ENCODE measurements around the gene SNORC.

Gene SNORC

GRCh38 chr2:232882505-232883115 is 12.5 kb downstream of the SNORC start:
- TF ChIP-seq, protein P1, sequence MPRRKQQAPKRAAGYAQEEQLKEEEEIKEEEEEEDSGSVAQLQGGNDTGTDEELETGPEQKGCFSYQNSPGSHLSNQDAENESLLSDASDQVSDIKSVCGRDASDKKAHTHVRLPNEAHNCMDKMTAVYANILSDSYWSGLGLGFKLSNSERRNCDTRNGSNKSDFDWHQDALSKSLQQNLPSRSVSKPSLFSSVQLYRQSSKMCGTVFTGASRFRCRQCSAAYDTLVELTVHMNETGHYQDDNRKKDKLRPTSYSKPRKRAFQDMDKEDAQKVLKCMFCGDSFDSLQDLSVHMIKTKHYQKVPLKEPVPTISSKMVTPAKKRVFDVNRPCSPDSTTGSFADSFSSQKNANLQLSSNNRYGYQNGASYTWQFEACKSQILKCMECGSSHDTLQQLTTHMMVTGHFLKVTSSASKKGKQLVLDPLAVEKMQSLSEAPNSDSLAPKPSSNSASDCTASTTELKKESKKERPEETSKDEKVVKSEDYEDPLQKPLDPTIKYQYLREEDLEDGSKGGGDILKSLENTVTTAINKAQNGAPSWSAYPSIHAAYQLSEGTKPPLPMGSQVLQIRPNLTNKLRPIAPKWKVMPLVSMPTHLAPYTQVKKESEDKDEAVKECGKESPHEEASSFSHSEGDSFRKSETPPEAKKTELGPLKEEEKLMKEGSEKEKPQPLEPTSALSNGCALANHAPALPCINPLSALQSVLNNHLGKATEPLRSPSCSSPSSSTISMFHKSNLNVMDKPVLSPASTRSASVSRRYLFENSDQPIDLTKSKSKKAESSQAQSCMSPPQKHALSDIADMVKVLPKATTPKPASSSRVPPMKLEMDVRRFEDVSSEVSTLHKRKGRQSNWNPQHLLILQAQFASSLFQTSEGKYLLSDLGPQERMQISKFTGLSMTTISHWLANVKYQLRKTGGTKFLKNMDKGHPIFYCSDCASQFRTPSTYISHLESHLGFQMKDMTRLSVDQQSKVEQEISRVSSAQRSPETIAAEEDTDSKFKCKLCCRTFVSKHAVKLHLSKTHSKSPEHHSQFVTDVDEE (CRISPR knock-in tag; IDR thresholded peaks at IDR 0.05): no peak
- TF ChIP-seq ARNTL (CRISPR knock-in tag; IDR thresholded peaks at IDR 0.05; ENCODE audit: borderline replicate concordance, low read depth): no peak
- no peak for TF ChIP-seq ZFP30 (CRISPR knock-in tag; IDR thresholded peaks at IDR 0.05)
- no peak for TF ChIP-seq ZNF565 (CRISPR knock-in tag; conservative IDR thresholded peaks at IDR 0.05; ENCODE audit: low read depth)
- TF ChIP-seq ESRRG (CRISPR knock-in tag; IDR thresholded peaks at IDR 0.05): no peak
- no peak for TF ChIP-seq CSDC2 (CRISPR knock-in tag; IDR thresholded peaks at IDR 0.05)
- TF ChIP-seq PATZ1 (CRISPR knock-in tag; IDR thresholded peaks at IDR 0.05; ENCODE audit: borderline replicate concordance): no peak
- TF ChIP-seq BACH2 (CRISPR knock-in tag; IDR thresholded peaks at IDR 0.05; ENCODE audit: borderline replicate concordance): no peak
- TF ChIP-seq ZC3H10 (CRISPR knock-in tag; IDR thresholded peaks at IDR 0.05): no peak
- TF ChIP-seq PPARA (CRISPR knock-in tag; IDR thresholded peaks at IDR 0.05; ENCODE audit: borderline replicate concordance): no peak
- TF ChIP-seq CSRNP3 (CRISPR knock-in tag; IDR thresholded peaks at IDR 0.05): no peak
- no peak for TF ChIP-seq CREB5 (CRISPR knock-in tag; IDR thresholded peaks at IDR 0.05; ENCODE audit: low read depth)
- no peak for TF ChIP-seq TCF4 (CRISPR knock-in tag; IDR thresholded peaks at IDR 0.05; ENCODE audit: borderline replicate concordance)
- no peak for TF ChIP-seq ISL1 (CRISPR knock-in tag; IDR thresholded peaks at IDR 0.05)
- TF ChIP-seq TOX (CRISPR knock-in tag; IDR thresholded peaks at IDR 0.05; ENCODE audit: borderline replicate concordance): no peak
- no peak for TF ChIP-seq ZFP3 (CRISPR knock-in tag; IDR thresholded peaks at IDR 0.05)
- no peak for ATAC-seq

- no peak for ATAC-seq
- TF ChIP-seq PPARA (CRISPR knock-in tag; IDR thresholded peaks at IDR 0.05; ENCODE audit: borderline replicate concordance) (no peak), PATZ1 (CRISPR knock-in tag; IDR thresholded peaks at IDR 0.05; ENCODE audit: borderline replicate concordance) (no peak), BACH2 (CRISPR knock-in tag; IDR thresholded peaks at IDR 0.05; ENCODE audit: borderline replicate concordance) (no peak)
- TF ChIP-seq, protein P1 (CRISPR knock-in tag; IDR thresholded peaks at IDR 0.05): no peak
These were observed 13.2 kb downstream of the SNORC start for GRCh38 chr2:232883116-232883721.
